Activated T-helper 1 cell treated with anti-CD3 and anti-CD28 coated beads, Interleukin-2, amount 50 U/mL, for 16 hours (primary cell): Measurements from ENCODE around the gene NAALADL2.

Experiments
- DNase-seq, 2 donors: peaks; one replicate each; pipeline ENCODE4 v3.0.0-alpha.2; 2020; ENCODE audit warnings: low read depth in 1 of 2, low spot score in 1 of 2

Gene NAALADL2

DNA sequence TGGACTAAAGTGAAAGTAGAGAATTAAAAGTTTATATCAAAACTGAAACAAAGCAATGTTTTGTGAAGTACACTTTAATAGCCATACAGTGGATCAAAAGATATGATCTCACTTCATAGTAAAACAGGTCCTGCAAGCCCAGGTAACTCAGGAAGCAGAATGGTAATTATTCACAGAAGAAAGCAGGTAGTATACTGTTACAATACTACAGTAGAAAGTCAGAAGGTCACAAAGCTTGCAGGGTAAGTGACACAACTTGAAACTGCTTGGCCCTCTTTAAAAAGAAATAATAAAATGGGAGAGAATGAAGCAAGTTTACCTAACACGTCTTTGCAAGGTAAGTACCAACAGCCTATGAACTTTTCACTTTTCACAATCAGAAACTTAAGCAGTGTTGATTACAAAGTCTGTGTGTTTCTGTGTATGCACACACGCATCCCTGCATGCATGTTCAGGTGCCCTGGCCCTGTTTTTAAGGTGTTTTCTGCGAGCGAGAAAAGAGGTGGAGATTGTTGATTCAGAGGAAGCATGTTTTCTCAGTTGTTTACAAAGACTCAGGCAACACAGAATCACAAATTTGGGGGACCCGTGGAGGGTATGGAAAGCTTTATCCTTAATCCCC is at the start of gene NAALADL2:
Gene NAALADL2, plus strand, starts transcription at position 221 of the 622 bp plus-strand sequence.
- DNase-seq, result no peak

GRCh38 chr3:174810254-174810653 is 48.9 kb upstream of the NAALADL2 start:
- DNase-seq, result no peak

- no peak for DNase-seq
Measured at GRCh38 chr3:174812172-174812862, 46.8 kb upstream of the NAALADL2 start.

DNA sequence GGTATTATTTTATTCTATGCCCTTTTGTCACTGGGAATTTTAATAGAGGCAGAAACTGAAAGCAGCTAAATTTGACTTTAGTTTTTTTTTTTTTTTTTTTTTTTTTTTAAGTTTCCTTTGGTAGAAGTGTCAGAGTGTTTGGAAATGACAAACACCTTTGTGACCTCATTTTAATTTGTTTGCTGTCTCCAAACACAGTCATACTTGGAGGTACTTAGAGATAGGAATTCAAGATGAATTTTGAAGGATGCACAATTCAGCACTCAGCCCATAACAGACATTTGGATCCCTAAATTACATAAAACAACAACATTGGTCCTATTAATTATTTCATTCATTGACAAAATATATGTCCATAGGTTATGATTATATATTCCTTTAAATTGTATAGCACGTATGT is 43.4 kb upstream of the NAALADL2 start:
- no peak for DNase-seq

DNA sequence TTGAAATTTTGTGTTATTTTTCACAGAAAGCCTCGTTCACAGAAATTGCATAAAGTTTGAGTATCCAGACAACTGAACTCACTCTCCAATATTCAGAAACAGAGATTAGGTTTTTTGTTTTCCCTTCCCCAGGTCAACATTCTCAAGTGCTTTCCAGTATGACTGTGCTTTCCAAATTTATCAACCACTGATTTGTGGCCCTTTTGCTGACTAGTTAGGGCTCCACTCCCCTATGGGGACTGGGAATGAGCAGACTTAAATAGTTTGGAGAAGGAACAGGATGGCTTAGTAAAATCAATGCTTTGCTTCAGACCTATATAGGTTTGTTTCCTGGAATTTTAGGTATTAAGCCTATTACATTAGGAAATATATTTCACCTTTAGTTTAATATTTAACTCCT is 38.2 kb upstream of the NAALADL2 start:
- no peak for DNase-seq

DNA sequence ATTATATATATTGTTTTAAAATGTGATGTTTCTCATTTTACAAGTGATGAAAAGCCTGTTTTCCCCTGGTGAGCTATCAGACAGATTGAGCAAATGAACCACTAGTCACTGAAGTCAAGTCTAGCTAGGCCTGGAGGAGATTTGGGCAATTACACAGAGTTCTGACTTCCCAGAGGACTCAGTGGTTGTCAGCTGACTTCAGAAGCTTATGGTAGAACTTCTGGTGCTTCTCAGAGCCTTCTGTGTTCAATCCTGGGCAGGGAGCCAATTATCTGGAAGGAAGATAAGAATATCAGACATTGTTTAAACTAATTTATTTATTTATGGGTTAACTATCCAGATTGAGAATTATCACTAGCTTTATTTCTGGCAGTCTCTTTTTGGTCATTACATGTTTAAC is 37.7 kb upstream of the NAALADL2 start:
- DNase-seq, result no peak

DNA sequence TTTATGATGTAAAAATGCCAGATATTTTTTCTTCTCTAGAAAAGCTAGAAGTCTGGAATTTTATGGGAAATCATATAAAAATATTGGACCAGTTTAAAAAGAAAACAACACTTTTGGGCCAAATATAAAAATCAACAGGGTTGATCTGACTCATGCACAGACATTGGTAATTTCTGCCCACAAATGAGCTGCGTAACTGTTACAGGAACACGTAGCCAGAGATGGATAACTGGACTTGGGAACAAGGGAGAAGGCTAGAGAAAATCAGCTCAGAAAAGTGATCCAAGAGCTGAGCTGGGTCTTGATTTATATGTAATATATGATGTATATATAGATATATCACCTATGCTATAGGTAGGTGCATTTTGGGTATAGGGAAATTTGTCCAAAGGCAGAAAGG is 36.8 kb upstream of the NAALADL2 start:
- no peak for DNase-seq

GRCh38 chr3:174826069-174826468 is 33.1 kb upstream of the NAALADL2 start:
- DNase-seq, result no peak

- DNase-seq, result no peak
Measured at GRCh38 chr3:174844746-174845145, 14.4 kb upstream of the NAALADL2 start.

DNA sequence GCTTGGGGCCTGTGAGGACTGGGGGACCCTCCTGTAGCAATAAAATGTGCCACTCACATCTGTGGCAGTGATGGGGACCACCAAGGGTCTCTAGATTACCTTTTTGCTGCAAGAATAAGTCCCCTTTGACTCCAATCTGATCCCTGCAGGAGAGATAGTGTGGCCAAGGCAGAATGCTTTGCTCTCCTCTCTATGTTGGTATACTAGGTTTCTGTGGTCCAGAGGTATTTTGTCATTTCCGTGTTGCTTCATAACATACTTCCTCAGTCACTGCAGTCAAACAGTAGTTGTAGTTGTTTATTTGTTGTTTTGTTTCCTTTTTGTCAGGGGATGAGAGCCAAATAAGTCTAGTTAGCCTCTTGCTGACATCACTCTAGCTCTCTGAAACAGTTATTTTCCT is 13.1 kb upstream of the NAALADL2 start:
- DNase-seq, result no peak

DNA sequence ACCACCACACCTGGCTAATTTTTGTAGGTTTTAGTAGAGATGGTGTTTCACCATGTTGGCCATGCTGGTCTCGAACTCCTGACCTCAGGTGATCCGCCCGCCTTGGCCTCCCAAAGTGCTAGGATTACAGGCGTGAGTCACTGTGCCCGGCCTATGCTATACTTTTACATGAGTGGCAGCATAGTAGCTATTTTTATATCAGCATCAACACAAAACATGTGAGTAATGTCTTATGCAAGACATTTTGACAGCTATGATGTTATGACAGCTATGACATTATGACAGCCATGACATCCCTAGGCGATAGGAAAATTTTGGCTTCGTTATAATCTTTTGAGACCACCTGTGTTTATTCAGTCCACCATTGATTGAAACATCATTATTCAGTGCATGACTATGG is 4.1 kb upstream of the NAALADL2 start:
- no peak for DNase-seq

DNA sequence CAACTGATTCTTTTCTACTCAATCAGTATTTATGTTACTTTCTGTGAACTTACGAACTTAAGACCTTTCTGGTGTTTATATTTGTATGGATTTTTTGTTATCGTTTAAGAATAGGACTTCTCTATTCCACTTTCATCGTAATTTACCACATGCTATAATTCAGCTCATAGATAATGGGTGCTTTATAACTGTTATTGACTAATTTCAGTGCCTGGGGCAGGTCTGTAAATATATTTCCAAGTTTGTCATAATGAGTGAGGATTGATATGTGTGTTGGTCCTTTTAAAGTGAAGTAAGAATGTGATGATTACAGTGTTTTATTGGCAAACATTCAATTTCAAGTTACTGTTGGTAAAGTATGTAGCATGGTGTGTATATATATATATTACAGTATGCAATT is 1.8 kb upstream of the NAALADL2 start:
- no peak for DNase-seq

- DNase-seq, result no peak
Measured at GRCh38 chr3:174858353-174858752, 781 bp upstream of the NAALADL2 start.

DNA sequence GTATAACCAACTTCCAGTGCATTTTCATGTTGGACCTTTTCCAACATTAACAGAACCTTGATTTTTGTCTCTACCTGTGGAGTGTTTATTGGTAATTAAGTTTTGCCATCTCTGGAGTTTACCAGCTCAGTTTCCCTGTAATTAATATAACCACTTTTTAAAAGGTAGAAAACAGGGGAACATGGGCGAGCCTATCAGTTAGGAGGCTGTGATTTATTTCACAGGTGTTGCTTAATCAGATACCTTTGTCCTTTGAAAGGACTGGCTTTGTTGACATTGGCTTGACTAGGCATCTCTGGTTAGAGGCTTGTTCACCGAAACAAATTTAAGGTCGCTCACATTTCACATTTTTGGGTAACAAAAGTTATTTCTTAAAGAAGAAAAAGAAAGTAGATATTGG is 622 bp downstream of the NAALADL2 start:
- DNase-seq, result no peak

DNA sequence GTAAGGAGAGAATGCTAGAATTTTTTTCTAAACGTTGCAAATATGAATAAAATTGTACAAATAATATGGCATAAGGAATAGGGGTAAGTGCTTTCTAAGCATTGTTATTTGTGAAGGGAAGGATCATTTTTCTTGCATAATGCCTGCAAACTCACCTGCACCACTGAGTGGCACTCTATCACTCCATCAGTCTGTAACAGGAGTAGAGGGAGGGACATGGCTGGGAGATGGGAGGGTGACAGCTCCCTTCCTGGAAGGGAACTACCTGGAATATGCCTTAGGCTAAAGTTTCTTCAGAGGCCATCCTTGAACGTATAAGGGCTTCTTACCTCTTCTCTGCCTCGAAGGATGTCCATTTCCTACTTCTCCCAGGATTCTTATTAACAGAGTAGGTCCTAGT is 3.0 kb downstream of the NAALADL2 start:
- DNase-seq, result no peak

GRCh38 chr3:174862666-174863065 is 3.5 kb downstream of the NAALADL2 start:
- no peak for DNase-seq

GRCh38 chr3:174863488-174863887 is 4.4 kb downstream of the NAALADL2 start:
- no peak for DNase-seq

DNA sequence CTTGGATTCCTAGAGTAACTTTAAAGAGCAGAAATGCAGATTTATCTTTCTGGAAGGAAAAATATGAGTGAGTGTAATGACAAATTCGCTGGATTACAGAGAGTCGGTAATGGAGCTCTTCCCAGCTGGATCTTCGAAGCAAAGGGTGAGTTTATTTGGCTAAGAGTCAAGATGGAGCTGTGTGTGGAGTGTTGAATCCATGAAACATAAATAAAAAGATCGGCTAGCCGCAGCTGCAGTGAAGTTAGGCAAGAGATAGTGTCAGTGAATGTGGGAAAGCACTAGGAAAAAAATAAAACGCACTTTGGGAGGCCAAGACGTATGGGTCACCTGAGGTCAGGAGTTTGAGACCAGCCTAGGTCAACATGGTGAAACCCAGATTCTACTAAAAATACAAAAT is 10.3 kb downstream of the NAALADL2 start:
- DNase-seq, result no peak

- no peak for DNase-seq
Measured at GRCh38 chr3:174873832-174874657, 14.9 kb downstream of the NAALADL2 start.

DNA sequence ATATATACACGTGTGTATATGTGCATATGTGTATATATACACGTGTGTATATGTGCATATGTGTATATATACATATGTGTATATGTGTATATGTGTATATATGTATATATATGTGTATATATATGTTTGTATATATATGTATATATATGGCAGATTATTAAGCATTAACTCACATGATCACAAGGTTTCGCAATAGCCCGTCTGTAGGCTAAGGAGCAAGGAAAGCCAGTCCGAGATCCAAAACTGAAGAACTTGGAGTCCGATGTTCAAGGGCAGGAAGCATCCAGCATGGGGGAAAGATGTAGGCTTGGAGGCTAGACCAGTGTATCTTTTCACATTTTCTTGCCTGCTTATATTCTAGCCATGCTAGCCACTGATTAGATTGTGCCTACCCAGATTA is 23.7 kb downstream of the NAALADL2 start:
- no peak for DNase-seq

DNA sequence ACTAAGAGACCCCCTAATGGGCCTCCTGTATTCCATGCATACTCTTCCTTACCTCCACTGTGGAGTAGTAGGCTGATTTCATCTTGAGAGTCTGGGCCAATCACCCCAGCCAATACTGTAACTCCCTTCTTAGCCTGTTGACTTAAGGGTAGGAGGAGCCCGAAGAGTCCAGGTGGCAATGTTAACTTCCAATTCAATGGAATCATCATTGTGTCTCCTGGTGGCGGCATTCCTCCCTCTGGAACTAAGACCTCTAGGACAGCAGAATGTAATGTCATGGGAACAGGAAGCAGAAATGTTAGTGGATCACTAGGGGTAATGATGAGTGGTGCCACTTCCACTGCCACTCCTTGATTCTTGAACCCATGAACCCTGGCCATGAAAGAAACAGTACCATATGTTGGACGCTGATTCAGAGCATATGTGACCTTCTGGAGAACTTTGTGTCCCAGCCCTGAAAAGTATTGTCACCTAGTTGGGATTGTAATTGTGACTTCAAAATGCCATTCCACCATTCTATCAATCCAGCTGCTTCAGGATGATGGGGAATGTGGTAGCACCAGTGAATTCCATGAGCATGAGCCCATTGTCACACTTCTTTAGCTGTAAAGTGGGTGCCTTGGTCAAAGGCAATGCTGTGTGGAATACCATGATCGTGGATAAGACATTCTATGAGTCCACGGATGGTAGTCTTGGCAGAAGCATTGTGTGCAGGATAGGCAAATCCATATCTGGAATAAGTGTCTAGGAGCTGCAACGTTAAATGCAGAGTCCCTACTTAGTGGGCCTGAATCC is 24.9 kb downstream of the NAALADL2 start:
- no peak for DNase-seq
